Activated CD4-positive, alpha-beta T cell treated with anti-CD3 and anti-CD28 coated beads, Interleukin-2, amount 50 U/mL, for 1 hour (primary cell): ENCODE data around the gene TMEM106C.
"Not testable (repeated sequence)": the region's sequence is repeated elsewhere in the genome, so short reads cannot be mapped to it uniquely, and the experiment has no call there.

Source experiments
- DNase-seq: peaks from one replicate; pipeline ENCODE4 v3.0.0-alpha.2; 2020

TMEM106C gene

GRCh38 chr12:47950856-47951468 is 12.4 kb upstream of the TMEM106C start:
- DNase-seq = no peak

- no peak for DNase-seq
Measured at GRCh38 chr12:47954058-47954457, 9.3 kb upstream of the TMEM106C start.

- DNase-seq = no peak
Measured at GRCh38 chr12:47954467-47955045, 8.8 kb upstream of the TMEM106C start.

GRCh38 chr12:47955059-47955458 is 8.3 kb upstream of the TMEM106C start:
- DNase-seq = no peak

GRCh38 chr12:47957671-47958070 is 5.7 kb upstream of the TMEM106C start:
- DNase-seq = not testable (repeated sequence)

- no peak for DNase-seq
Measured at GRCh38 chr12:47962198-47962597, 1.2 kb upstream of the TMEM106C start.

- DNase-seq = no peak
Measured at GRCh38 chr12:47964106-47964728, 821 bp downstream of the TMEM106C start.

GRCh38 chr12:47965581-47965980 is 2.2 kb downstream of the TMEM106C start:
- DNase-seq = no peak

- DNase-seq = no peak
Measured at GRCh38 chr12:47967461-47968321, 4.3 kb downstream of the TMEM106C start.

- DNase-seq = no peak
Measured at GRCh38 chr12:47969845-47970244, 6.4 kb downstream of the TMEM106C start.

GRCh38 chr12:47970843-47971242 is 7.4 kb downstream of the TMEM106C start:
- DNase-seq = no peak

- DNase-seq = no peak
Measured at GRCh38 chr12:47972895-47973294, 9.5 kb downstream of the TMEM106C start.

- no peak for DNase-seq
Measured at GRCh38 chr12:47973870-47974269, 10.5 kb downstream of the TMEM106C start.

GRCh38 chr12:47975036-47975620 is 11.7 kb downstream of the TMEM106C start:
- no peak for DNase-seq

- DNase-seq = no peak
Measured at GRCh38 chr12:47975816-47976215, 12.4 kb downstream of the TMEM106C start.

GRCh38 chr12:47977046-47977771 is 13.8 kb downstream of the TMEM106C start:
- no peak for DNase-seq

GRCh38 chr12:47977772-47978597 is 14.6 kb downstream of the TMEM106C start:
- DNase-seq = no peak

- no peak for DNase-seq
Measured at GRCh38 chr12:47978598-47978873, 15.1 kb downstream of the TMEM106C start.

GRCh38 chr12:47979166-47979565 is 15.8 kb downstream of the TMEM106C start:
- no peak for DNase-seq

- no peak for DNase-seq
Measured at GRCh38 chr12:47979686-47980085, 16.3 kb downstream of the TMEM106C start.

- DNase-seq = no peak
Measured at GRCh38 chr12:47980197-47980596, 16.8 kb downstream of the TMEM106C start.
